HG03108 (cell line): ENCODE measurements around the gene HSPA14.
"Not testable (repeated sequence)": the region's sequence is repeated elsewhere in the genome, so short reads cannot be mapped to it uniquely, and the experiment has no call there.

ENCODE experiments used
- ATAC-seq: cut with Tn5 transposase; IDR thresholded peaks from one replicate; pipeline ENCODE4 v1.9.1; 2021; ENCODE audit warnings: moderate library complexity; ENCODE audit not compliant: unreplicated experiment

Gene HSPA14, protein sequence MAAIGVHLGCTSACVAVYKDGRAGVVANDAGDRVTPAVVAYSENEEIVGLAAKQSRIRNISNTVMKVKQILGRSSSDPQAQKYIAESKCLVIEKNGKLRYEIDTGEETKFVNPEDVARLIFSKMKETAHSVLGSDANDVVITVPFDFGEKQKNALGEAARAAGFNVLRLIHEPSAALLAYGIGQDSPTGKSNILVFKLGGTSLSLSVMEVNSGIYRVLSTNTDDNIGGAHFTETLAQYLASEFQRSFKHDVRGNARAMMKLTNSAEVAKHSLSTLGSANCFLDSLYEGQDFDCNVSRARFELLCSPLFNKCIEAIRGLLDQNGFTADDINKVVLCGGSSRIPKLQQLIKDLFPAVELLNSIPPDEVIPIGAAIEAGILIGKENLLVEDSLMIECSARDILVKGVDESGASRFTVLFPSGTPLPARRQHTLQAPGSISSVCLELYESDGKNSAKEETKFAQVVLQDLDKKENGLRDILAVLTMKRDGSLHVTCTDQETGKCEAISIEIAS

GRCh38 chr10:14837757-14838581 is at the start of gene HSPA14, which contains the start of the genes CDNF and MSANTD7:
HSPA14 (plus strand) TSS chr10:14838306; CDS start chr10:14838403, 97 bp downstream.
CDNF (minus strand) TSS chr10:14838037; CDS start chr10:14837946, 91 bp downstream.
MSANTD7 (plus strand) TSS chr10:14838306; CDS start chr10:14842285, 3,979 bp downstream.
- peak; percentile 96 for ATAC-seq

DNA sequence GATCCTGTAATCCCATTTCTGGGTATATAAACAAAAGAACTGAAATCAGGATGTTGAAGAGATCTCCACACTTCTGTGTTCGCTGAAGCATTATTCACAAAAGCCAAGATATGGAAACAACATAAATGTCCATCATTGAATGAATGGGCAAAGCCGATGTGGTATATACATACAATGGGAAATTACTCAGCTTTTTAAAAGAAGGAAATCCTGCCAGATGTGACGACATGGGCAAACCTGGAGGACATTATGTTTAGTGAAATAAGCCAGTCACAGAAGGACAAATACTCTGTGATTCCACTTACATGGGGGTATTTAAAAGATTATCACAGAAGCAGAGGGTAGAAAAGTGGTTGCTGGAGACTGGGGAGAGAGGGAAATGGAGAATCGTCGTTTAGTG is 39.5 kb upstream of the HSPA14 start:
- no peak for ATAC-seq

DNA sequence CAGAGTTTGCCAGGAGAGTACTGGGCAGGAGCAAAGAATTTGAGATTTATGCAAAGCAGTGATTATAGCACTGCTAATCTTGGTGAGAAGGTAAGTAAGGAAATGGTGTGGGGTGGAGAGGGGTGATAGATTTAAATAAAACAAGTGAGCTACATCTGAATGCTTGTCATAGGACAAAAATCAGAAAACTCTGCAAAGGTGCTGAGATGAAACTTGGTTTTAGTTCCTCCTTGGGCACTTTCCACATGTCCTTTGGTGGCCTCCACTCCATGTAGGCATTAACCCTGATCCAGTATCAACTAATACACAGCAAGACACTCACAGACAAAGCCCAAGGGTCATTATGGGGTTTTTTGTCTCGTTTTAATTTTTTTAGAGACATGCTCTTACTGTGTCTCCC is 37.7 kb upstream of the HSPA14 start:
- no peak for ATAC-seq

- no peak for ATAC-seq
Observed at GRCh38 chr10:14801723-14802122, 36.4 kb upstream of the HSPA14 start.

DNA sequence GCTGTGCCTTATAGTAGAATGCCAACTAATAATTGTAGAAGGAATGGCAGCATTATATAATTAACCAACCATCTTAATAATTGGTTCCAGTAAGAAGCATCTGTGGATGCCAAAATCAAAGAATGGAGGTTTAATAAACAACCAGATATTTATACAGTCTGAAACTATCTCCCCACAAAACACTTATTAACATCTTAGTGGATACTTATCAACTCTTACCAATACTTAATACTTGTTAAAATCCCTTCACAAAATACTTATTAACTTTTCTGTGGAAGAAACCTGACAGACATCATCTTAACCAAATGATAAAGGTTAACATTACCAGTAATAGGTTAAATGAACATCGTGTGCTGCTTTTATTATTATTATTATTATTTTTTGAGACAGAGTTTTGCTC is 34.3 kb upstream of the HSPA14 start:
- no peak for ATAC-seq

DNA sequence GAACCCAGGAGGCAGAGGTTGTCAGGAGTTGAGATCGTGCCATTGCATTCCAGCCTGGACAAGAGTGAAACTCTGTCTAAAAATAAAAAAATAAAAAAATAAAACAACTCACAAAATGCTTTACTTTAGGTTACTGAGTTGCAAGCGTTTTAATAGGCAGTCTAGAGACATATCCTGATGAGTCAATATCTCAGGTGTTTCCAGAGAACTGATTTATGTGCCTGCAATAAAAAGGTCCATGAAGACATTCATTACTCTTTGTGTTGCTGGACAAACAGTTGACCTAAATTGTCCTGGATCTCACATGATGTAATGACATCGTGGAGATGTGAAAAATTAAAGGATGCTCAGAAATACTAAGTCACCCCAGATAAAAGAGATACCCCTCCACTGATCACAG is 31.8 kb upstream of the HSPA14 start:
- ATAC-seq = no peak

DNA sequence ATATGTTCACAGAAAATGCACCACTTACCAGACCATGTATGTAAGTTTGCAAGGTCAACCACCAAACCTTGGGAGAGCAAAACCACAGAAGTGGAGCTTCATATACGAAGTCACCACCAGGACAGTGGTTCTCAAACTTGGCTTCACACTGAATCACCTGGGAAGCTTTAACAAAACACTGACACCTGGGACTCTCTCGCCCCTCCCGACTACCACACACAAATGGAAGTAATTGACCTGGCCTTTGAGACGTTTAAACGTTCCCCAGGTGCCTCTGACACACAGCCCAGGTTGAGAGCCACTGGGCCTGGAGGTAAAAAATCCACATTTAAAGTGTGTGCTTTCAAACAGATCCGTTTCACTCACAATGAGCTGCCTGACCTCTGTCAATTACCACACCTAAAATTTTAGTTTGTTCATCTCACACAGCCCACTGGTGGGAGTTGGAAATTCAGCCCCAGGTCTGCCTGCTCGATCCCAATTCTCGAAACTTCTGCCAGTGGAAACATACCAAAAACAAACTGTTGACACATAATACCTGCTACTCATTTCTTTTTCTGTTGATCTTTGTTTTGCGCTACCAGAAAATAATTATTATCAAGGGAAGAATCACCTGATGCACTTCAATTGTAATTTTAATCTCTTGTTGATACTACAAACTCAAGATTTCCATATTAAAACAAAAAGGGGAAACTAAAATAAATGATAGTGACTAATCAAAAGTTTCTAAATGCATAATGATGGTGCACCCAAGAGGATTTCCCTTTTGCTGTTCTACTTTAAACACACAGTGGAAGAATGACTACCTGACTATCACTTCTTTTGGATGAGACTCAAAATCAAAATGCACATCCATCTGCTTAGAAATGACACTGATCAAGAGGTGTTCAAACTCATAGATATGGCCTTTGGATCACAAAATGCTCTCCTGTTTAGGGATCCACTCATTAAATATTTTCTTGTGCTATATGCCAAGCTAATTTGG is 26.8 kb upstream of the HSPA14 start:
- no peak for ATAC-seq

GRCh38 chr10:14812271-14812670 is 25.8 kb upstream of the HSPA14 start:
- ATAC-seq = no peak

GRCh38 chr10:14815681-14816080 is 22.4 kb upstream of the HSPA14 start:
- ATAC-seq = no peak

- ATAC-seq = not testable (repeated sequence)
Observed at GRCh38 chr10:14816717-14817116, 21.4 kb upstream of the HSPA14 start.

DNA sequence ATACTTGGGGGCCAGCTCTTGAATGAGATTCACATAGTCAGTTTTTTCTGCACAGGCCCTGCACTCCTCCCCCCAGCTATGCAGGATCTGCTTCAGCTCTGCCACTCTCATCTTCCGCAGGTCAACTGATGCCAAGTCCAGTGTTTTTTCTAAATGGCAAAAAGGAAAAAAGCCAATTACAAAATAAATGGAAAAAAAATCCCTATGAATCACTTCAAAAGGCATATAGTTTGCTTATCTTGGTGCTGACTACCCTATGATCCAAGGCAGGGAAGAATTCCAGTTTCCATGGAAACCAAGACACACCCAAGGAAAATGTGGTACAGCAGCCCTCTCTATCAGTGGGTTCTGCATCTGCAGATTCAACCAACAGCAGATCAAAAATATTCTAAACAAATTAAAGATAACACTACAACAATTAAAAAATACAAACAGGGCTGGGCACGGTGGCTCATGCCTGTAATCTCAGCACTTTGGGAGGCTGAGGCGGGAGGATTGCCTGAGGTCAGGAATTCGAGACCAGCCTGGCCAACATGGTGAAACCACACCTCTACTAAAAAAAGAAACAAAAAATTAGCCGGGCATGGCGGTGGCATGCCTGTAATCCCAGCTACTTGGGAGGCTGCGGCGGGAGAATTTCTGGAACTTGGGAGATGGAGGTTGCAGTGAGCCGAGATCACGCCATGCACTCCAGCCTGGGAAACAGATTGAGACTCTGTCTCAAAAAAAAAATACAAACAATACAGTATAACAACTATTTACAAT is 17.9 kb upstream of the HSPA14 start:
- no peak for ATAC-seq

DNA sequence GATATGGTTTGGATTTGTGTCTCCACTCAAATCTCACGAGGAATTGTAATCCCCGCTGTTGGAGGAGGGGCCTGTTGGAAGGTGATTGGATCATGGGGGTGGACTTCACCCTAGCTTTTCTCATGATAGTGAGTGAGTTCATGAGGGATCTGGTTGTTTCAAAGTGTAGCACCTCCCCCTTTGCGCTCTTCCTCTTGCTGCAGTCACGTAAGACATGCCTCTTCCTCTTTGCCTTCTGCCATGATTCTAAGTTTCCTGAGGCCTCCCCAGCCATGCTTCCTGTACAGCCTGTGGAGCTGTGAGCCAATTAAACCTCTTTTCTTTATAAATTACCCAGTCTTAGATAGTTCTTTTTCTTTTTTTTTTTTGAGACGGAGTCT is 17.3 kb upstream of the HSPA14 start:
- ATAC-seq = no peak

DNA sequence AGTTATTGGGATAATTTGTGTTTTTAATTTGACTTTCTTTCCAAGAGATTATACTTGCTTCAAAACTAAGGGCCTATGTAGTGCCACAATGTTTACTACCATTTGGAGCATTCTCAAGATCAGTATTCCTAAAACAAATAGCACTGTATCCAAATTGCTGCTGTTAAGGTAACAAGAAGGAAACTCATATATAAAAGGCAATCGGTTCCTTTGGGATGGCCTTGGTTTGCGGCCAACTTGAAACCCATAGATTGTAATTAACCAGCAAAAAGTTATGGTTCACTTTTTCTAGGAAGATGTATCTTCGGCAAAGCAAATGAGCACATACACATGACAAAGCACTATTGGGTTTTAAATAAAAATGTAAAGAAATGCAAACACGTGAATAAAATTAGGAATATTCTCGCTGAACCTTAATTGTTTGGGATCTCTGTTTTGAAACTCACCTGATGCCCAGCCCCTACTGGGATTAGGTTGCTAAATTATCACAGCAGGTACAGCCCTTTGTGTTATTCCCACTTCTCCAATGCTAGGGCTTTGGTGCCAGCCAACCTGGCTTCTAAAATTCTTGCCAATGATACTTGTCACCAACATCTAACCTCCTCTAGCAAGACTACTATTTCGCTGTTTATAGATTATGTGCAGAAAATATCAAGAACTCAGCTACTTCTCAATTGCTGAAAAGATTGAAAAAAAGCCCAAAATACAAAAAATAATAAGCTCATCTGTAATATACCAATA is 16.3 kb upstream of the HSPA14 start:
- no peak for ATAC-seq

- ATAC-seq = no peak
Observed at GRCh38 chr10:14822879-14823755, 15.0 kb upstream of the HSPA14 start.

DNA sequence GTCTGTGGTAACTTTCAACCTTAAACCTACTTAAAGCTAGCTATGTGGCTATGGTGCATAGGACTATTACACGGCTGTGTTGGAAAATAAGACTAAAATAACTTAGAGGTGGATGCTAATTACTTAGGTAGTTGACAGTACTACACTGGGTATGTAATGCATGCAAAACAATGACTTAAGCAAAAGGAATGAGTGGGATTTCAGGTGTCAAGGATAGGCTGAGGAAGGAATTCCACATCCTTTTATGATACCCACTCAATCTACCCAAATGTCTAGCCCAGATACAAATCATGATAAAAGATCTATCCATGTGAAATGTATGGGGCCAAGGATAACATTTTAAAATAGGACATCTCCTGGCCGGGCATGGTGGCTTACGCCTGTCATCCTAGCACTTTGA is 14.1 kb upstream of the HSPA14 start:
- no peak for ATAC-seq

- no peak for ATAC-seq
Observed at GRCh38 chr10:14826076-14826829, 11.9 kb upstream of the HSPA14 start.

- no peak for ATAC-seq
Observed at GRCh38 chr10:14833106-14833505, 5.0 kb upstream of the HSPA14 start.
